ENCODE data around the gene CRYBA2. TPM values are rescaled to one million over a fixed set of nuclear protein-coding genes. Genes with fewer than 3 reads are reported as not detected.
A peak's percentile ranks its signal among the peaks of the same experiment; 100 is the strongest.

The CRYBA2 gene, protein sequence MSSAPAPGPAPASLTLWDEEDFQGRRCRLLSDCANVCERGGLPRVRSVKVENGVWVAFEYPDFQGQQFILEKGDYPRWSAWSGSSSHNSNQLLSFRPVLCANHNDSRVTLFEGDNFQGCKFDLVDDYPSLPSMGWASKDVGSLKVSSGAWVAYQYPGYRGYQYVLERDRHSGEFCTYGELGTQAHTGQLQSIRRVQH
- total RNA-seq = not detected

DNA sequence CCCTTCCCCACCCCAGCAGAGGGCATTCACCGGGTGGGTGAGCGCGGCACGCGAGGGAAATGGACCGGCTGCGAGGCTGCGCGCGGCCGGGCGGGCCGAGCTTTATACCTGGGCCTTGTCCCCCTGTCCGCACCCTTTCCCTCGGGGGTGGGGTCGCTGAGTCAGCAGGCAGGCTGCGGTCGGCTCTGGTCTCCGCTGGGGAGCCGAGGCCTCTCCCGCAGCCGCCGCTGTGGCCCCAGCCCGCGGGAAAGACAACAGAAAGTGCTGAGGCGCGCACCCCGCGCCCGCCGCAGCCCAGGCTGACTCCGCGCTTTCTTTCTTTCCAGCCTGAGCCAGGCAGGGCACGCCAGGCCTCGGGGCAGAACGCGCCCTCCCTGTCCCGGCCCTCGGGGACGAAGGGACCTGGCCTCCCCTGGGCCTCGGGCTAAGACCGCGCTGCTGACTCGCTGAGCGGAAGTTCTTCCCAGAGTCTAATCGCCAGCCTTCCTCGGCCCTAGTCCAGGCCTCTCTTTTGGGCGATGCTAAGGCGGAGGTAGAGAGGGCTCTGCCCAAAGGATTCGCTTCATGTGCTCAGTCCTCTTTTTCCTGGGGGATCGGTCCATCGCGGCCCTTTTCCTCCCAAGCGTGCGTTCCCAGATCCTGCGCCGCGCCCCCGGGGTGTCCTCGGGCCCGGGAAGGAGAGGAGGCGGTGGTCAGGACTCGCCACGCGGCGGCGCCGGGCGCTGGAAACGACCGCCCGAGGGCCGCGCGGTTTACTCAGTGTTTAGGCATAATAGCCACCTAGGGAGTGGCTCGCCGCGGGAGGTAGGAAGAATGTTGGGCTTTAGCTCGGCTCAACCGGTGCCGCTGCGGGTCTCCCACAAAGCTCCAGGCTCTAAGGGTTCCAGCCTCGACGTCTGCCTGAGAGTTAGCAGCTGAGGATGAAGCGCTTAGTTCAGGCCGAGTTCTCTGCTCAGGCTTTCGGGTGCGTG, at the start of gene CRYBA2:
TSS of gene CRYBA2 (minus strand) at position 78 of the 971 bp plus-strand sequence. CDS start 246 bp downstream, outside the sequence.
- DNase-seq = no peak

DNA sequence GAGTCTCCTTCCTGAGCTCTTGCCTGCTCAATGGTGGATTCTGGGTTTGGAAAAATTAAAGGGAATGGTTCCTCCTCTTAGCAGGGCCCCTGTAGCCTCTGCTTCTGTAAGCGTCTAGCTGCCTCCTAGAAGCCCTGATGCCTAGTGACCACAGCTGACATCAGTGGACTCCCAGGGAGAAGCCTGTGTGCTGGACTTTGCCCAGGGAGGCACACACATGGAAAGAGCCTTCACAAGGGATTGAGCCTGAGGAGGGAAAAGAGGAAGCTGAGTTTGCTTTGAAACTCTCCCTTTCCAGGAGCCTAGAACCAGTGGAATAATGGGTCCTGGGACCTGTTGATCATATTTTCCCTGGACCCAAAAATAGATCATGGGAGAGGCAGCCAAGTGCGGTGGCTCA, 49.5 kb upstream of the CRYBA2 start:
- no peak for DNase-seq

DNA sequence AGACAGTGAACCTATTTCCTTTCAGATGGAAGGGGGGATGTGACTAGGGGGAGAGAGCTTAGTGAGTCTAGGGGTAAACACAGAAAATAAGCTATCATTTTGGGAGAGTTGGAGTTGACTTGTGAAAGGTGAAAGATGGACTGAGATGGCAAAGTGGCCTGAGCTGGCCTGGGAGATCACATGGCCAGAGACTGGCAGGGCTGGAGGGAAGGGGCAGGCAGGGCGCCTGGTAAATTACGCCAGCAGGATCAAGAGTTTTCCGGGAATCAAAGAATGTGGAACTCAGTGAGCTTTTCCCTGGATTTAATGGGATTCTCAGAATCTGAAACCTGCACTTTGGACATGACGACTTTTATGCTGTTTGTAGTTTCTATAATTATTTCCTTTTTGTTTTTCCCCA, 48.9 kb upstream of the CRYBA2 start:
- no peak for DNase-seq

DNA sequence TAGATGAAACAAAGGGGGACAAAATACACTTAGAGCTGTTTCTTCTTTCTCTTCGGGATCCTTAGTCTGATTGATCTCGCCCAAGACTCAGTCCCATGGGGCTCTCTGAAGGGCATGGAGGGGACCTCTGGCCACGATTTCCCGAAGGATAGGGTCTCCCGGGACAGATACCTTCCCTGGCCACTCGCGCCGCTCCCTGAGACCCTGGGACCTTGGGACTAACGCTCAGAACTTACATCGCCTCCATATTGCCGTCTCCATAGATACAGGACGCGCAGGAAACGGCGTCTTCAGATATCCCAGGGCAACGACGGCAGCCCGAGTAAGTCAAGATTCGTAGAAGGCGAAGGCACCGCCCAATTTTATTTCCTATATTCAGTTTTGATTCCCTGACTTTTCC, 48.0 kb upstream of the CRYBA2 start, which contains the start of gene CFAP65:
TSS of gene CFAP65 (minus strand) at position 265 of the 400 bp plus-strand sequence. CDS start 2,468 bp downstream, outside the sequence.
- no peak for DNase-seq

DNA sequence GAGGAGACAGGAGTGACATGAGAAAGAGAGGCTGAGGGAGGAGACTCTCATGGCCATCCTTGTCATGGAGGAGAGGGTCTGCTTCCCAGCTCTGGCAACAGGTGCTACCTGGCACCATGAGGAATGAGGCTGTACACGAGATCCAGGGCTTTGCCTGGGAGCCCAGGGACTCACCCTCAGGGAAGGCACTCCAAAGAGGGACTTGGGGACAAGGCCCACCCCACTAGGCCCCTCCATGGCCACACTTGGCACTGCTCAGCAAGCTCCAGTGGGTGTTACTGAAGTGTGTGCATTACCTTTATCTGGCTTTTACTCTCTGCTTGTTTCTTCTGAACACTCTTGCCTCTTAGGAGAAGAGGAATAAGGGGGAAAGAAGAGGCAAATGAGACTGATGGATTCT, 45.4 kb upstream of the CRYBA2 start:
- DNase-seq = no peak

DNA sequence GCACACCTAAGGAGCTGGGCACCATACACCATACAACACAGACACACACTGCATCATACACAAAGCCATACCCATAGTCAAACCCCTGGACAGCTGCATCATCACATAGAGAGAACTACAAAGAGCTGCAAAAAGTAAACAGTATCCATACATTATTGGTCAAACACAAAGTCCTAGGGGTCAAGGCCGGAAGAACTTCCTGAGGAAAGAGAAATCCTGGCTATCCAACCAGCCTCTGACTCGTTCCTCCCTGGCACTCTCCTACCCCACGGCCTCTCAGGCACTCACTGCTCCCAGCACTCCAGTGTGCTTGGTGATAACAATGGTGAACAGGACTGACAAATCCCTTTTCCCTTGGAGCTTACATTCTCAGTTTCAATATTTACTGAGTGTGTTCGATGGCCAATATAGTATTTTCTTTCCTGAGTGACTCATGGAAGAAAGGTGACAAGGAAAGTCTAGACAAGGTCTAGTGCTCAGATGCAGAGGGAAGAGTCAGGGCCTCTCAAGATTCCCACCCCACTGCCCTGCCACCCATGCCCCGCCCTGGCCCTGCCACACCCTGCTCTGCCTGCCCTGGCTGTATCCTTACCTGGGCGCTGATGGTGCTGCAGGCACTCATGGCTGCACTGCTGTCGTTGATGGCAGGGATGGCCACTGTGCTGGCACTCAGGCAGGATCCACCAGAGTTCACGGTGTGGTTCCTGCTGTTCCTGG, 44.7 kb upstream of the CRYBA2 start:
- no peak for DNase-seq

DNA sequence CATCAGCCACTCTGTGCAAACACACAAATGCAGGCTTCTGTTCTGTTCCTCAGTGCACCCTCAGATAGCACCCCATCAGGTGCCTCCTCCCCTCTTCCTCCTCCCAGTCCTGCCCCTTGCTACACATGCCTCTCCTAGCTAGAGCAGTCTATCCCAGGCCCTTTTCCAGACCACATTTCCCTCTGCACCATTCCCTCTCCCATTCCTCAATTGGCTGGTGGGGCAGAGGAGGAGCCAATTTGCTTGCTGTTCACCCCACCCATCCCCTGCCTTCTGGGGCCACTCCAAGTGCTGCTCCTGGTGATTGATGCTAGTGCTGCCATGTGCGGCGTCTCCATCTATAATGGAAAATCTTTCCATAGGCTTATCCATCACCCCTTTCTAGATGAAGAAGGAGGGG, 42.7 kb upstream of the CRYBA2 start:
- DNase-seq = no peak

DNA sequence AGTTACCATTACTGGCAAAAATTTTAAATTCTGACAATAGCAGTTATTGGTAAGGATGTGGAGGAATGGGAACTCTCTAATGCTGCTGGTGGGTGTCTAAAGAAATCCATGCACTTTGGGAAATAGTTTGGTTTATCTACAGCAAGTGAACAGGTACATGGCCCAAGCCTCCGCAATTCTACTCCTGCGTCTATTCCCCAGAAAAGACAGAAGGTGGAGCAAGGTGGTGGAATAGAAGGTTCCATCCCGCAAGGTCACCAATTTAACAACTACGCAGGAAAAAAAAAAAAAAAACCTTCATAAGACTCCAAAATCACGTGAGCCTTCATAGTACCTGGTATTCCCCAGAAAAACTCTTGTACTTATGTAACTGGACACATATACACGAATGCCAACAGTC, 41.6 kb upstream of the CRYBA2 start:
- DNase-seq = no peak

DNA sequence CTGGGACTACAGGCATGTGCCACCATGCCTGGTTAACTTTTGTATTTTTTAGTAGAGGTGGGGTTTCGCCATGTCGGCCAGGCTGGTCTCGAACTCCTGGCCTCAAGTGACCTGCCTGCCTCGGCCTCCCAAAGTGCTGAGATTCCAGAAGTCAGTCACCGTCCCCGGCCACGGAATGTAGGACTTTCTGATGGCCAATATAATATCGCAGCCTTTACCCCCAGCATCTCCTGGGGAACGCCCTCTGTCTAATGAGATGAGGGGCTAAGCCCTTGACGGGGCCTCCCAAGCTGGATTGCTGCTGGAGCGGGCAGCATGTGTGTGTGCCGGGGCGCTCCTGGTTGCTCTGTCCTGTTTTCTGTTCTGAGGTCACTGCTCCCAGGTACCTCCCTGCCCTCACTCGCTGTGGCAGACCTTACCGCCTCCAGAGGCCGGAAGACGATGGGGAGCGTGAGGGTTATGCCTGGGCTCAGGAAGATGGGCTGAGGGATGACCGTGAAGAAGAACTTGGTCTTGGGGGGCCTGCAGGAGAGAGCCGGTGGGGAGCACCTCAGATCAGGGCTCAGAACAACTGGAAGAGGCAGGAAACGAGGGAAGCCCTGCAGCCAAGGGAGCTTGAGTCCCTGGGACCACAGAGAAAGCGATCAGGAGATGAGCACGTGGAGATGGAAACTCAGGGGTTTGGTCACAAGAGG, 39.0 kb upstream of the CRYBA2 start:
- DNase-seq = no peak

DNA sequence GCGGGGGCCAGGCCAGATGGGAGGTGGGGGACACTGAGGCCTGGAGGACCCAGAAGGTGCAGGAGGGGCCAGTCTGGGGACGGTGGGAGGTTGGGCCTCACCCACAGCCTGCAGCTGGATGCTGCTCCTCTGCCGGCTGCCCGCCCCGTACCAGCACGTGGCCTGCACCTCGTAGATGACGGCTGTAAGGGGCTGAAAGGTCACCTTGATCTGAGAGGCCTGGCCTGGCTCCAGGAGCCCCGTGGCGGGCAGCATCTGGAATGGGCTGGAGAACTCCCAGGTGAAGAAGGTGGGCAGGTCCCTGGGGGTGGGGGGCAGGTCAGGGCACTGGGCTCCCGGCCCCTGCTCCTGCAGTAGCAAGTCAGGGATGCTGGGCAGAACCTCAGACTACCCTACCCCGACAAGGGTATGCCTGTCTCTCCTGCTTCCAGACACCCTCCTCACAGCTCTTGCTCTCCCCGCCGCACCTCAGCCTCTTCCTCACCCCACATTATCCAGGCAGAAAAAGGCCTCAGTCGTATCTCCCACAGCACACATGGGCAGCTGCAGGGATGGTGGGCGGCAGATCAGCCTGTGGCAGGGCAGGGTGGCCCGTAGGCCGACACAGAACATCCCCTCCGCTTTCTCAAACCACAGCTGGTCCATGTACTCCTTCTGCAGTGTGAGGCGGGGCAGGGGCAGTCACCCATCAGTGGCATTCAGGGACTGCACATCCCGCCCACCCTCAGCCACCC, 38.0 kb upstream of the CRYBA2 start:
- no peak for DNase-seq

DNA sequence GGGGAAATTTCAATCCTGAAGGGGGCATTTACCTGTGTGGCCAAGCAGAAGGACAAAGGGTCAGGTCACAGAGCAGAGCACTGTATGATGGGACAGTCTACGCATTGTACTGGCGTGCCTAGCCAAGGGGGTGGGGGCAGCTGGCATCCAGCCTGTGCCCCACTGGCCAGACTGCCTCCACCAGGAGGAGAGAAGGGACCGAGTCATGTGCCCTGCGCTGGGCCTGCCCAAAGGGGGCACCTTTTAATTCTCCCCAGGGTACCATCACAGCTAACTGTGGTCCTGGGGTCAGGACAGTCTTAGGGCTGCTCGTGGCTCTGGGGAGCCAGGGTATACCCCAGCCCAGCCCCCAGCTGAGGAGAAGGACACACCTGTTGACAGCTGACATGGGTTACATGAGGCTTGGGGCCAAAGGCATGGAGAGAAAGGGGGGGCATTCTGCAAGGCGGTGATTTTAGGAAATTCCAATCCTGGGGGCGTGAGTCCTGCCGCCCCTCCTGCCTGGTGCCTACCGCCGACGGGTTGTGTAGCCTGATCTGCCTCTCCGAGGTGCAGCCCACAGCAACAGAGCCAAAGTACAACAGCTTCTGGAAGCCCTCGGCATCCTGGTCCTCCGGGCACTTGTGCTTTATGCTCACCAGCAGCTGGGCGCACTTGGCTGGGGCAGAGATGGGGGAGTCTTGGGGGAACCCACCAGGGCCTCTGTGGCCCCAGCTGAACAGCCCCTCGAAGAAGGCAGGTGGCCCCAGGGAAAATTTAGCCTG, 37.1 kb upstream of the CRYBA2 start:
- no peak for DNase-seq

DNA sequence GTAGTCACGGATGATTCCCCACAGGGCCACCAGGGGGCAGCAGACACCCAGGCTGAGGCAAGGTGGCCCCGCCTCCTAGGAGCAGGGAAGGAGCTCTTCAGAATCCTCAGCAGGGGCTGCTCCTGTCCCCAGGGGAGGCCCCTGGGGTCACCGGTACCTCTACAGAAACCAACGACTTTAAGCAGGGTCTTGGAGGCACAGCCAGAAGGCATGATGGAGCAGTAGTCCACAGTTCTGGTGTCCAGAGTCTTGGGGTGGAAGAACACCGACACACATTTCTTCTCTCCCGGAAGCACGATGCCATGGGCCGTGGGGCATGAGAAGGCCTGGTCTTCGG, 36.6 kb upstream of the CRYBA2 start:
- DNase-seq = peak; percentile 71

DNA sequence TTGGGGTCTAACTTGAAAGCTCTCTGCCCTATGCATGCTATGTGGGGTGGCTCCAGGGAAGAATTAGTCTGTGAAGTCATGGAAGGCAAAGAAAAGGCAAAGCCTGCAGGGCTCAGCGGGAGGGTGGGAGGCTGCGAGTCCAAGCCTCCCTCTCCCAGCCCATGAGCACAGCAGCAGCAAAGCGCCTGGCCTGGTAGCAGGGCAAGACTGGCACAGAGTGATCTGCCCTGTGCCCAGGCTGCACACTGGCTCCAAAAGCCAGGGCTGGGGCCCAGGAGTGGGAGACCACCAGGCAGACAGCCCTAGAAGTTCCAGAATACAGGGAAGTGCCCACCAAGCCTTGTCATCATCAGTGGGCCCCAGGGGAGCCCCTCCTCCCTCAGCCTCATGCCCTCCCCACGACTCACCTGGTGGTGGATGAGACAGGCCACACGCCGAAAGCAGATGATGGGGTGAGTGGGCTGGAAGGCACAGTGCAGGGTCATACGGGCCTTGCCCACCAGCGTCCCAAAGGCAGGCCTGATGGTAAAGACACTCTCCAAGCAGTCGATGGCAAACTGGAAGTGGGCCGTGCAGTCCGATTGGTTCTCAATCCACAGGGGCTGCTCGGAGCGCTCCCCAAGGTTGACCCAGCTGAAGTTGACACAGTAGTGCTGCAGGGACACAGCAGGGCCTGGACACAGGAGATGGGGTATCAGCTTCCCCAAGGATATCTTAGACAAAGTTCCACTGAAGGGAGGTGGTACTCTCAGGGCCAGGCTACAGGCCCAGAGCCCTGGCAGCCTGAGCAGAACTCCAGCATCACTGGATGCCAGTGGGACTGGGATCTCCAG, 36.0 kb upstream of the CRYBA2 start:
- DNase-seq = no peak

DNA sequence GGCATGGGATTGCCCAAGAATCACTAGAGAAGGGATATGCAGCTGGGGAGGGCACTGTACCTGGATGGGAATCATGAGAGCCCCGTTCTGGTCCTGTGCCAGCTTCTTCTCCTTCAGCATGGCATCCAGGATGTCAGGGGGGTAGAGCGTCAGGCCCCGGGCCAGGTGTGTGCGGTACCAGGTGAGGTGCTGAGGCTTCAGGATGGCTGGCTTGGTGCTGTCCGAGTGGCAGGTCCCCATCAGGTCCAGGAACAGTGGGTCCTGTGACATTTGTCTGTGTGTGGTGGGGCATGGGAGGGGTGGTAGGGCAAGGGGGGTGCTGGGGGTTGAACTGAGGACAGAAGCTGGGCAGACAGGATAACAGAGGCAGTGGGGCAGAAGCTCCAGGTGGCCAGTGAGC, 34.9 kb upstream of the CRYBA2 start:
- no peak for DNase-seq

DNA sequence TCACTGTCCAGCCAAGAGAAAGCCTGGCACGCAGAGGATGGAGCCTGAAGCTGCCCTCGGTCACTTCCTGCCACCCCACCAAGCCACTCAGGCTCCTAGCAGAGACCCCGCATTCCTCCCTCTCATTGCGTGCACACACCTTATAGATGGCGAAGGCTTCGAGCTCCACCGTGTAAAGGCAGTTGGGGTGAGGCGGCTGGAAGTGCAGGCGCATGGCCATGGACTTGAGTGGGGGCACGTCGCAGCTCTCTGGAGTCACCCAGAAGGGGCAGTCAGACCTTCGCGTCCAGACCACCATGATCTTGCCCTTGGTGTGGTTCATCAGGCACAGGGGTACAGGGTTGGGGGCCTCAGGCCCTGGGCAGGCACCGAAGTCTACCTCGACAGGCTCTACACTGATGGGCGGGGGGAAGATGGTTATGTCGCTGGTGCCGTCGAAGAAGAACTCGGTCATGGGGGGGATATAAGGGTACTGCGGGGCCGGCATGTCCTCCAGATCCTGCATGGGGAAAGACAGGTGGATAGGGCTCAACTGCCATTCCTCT, 34.4 kb upstream of the CRYBA2 start:
- DNase-seq = no peak

DNA sequence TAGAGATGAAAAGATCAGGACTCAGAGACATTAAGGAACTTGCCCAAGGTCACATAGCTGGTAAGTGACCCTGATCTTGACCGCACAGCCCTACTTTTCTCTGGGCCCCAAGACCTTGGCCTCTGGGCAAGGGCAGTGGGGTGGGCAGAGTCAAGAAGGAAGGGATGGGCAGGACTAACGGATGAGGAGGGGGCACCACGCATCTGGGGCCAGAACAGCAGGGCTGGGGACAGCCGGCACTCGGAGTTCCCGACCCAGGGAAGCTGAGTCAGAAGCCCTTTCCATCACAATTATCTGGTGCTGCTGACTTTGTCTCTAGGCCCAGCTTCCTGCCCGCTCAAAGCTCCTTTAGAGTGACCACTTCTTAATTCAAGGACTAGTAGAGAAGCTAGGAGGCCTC, 33.7 kb upstream of the CRYBA2 start:
- DNase-seq = no peak

DNA sequence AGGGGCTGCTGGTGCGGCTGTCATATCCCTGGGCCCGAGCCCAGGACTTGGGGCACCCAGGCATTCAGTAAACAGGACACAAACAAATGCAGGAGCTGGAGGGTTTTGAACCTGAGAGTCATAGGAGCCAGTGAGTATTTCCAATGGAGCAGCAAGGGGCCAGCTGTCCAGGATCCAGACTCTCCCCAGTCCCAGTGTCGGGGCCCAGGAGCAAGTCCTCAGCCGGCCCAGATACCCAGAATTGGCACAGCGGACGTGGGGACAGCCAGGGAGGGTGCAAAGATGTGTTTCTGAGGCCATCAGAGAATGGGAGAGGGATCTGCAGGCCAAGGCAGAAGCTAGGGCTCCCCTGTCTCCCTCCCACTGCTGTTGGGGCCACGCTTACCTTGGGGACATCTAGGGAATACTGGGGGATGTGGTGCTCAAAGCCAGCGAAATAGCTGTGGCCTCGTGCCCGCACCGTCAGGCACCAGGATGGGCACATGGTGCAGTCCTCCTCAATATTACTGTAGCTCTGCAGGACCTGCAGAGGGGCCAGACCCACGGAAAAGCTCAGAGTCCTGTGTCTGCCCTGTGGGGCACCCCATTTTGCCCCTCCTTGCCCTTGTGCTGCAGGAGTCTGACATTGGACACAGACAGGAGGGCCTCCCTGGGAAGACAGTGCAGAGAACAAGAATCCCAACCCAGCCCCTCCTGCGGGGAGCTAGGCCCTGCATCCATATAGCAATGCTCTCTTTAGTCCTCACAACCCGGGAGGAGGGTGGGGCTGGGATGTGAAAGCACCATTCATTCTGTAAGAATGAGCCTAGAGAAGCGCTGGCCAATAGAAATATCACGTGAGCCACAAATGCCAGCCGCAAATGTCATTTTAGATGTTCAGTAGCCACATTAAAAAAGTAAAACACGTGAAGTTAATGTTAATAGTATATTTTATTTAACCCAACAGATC, 32.7 kb upstream of the CRYBA2 start:
- no peak for DNase-seq

DNA sequence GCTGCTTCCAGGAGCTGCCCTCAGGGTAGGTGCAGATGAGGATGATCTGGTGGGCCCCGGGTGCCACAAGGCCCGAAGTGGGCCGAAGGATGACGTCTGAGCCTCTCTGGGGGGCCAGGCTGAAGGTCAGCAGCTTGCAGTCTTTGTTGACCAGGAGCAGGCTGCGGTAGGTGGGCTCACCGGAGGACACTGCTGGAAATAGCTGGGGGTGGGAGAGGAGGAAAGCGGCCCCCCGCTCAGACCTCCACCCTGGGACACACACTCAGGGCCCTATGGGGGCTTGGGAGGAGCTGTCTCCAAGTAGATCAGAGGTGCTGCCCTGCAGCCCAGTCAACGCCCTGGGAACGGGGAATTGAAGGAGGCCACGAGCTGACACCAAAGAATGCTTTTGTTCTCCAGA, 30.8 kb upstream of the CRYBA2 start:
- DNase-seq = no peak

DNA sequence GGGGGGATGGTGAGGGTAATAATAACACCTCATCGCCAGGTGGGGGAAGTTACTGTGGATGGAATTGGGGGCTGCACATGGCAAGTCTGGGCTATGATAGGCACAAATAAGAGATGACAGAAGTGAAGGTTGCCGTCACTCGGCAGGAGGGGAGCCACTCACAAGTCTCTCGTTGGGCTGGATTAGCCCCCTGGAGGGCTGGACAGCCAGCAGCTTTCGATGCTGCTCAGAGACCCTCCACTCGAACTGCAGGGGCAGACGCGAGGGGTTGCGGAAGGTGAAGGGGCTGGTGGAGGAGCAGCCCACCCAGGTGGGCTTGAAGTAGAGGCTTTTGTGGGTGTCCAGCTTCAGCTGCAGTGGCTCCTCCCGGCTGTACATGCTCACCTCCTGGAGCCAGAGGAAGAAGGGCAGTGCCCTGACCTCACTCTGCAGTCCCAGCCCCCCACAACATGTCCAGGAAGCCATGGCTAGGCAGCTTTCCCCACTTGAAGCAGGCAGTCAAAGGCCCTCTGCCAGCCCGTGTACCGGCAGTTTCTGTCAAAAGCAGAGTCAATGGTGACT, 29.9 kb upstream of the CRYBA2 start:
- no peak for DNase-seq

Data from effector CD4-positive, alpha-beta T cell (primary cell).